Right ventricle myocardium superior (tissue), 1 donor: ENCODE measurements around the gene ARHGAP28. TPM values are rescaled to one million over a fixed set of nuclear protein-coding genes. Genes with fewer than 3 reads are reported as not detected.

Experiments
- ATAC-seq: fragments of 200-7000 bp; cut with Tn5 transposase; one replicate; pipeline ENCODE4 v1.9.1; 2020; ENCODE audit warnings: mild to moderate bottlenecking; ENCODE audit not compliant: poor library complexity
- DNase-seq: peaks from one replicate; pipeline ENCODE4 v3.0.0-alpha.2; 2020
- intact Hi-C: fragments of 100-400 bp; cut with DNase I; formaldehyde crosslinking; loops from one replicate; pipeline ENCODE4 v1.11.2; 2022
- total RNA-seq: library from RNA; stranded (reverse); fragmentation: NEBNext Ultra II Directional; extraction: Animal tissue kit (Norgen Biotek cat#: 25700); gene quantifications from one replicate; pipeline ENCODE4 v1.2.1, GENCODE V29; 2021
- donor health status: DM: no; HTN: yes; CAD: no; lungs with severe emphysema.

Gene ARHGAP28
- total RNA-seq, 1 donor from 2014 or later, result 1.1 TPM

DNA sequence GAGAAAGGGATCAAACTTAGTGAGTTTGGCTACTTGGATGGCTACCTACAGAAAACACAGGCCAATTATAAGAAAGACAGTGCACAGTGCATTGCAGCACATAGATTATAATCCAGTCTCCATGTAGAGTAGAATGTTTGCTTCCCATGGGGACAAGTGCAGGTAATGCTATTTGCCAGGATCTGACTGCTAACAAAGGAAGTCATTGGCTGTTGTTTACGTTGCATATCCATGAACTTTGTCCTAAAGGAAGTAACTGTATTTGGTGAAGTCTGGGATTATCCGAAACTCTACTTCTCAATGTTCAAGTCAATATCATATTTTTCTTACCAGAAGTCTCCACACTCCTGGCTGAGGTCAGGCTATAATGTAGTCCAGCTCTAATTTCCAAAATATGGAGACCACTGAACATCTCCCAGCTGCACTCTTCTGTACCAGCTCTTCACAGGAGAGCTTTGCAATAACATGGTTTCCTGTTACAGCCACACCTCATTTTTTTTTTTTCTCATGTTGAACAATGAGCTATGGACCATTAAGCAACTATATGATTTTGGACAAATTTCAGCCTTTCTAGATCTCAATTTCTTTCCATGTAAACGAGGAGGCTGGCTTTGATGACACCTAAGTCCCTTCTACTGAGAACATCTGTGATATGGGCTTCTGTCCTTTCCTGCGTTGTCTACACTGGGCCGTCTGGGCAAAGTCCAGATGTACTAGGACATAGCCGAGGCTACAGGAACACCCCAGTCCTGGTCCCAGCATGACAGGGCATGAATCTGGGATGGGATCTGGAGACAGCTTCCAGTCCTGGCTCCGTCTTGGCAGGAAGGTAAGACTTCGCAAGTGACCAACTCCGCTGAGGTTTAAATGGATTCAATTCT lies 233.3 kb downstream of the ARHGAP28 start:
- ATAC-seq (no peak), DNase-seq (no peak)
- intact Hi-C loops, result no loop called here

DNA sequence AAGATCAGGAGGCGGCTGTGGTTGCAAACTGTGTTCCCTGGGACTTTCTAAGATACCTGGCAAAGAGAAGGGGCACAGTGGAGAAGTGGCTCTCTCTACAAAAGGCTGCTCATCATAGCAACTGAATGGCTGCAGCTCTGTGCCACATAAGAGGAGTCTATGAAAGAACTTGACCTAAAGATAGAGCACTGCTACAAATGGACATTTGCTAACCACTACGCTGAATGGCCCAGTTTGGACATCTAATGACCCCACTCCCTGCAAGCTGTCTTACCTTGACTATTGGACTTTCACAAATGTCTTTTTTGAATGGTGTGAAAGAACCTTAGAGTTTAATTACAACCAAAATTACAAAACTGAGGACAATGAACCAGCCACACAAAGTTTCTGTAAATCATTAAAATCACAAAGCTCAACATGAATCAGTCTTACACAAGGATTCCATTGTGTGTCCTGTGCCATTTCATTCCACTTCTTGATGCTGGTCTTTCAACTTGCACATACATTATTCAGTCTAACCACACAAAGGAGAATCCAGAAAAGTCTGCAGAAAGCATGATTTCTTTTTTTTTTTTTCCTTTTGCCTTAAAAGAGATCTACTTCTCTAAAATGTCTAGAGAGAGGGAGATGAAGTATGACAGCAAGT lies 234.1 kb downstream of the ARHGAP28 start:
- DNase-seq, result no peak
- ATAC-seq, result no peak
- intact Hi-C loops, result no loop called here
